AG20443 (cell line): ENCODE measurements around the gene APAF1.
"Not testable (repeated sequence)": the region's sequence is repeated elsewhere in the genome, so short reads cannot be mapped to it uniquely, and the experiment has no call there.

Source experiments
- DNase-seq: peaks from one replicate; pipeline ENCODE4 v3.0.0; 2012; ENCODE audit warnings: low spot score, mixed read lengths

Gene APAF1, protein sequence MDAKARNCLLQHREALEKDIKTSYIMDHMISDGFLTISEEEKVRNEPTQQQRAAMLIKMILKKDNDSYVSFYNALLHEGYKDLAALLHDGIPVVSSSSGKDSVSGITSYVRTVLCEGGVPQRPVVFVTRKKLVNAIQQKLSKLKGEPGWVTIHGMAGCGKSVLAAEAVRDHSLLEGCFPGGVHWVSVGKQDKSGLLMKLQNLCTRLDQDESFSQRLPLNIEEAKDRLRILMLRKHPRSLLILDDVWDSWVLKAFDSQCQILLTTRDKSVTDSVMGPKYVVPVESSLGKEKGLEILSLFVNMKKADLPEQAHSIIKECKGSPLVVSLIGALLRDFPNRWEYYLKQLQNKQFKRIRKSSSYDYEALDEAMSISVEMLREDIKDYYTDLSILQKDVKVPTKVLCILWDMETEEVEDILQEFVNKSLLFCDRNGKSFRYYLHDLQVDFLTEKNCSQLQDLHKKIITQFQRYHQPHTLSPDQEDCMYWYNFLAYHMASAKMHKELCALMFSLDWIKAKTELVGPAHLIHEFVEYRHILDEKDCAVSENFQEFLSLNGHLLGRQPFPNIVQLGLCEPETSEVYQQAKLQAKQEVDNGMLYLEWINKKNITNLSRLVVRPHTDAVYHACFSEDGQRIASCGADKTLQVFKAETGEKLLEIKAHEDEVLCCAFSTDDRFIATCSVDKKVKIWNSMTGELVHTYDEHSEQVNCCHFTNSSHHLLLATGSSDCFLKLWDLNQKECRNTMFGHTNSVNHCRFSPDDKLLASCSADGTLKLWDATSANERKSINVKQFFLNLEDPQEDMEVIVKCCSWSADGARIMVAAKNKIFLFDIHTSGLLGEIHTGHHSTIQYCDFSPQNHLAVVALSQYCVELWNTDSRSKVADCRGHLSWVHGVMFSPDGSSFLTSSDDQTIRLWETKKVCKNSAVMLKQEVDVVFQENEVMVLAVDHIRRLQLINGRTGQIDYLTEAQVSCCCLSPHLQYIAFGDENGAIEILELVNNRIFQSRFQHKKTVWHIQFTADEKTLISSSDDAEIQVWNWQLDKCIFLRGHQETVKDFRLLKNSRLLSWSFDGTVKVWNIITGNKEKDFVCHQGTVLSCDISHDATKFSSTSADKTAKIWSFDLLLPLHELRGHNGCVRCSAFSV (N-terminal part only)

DNA sequence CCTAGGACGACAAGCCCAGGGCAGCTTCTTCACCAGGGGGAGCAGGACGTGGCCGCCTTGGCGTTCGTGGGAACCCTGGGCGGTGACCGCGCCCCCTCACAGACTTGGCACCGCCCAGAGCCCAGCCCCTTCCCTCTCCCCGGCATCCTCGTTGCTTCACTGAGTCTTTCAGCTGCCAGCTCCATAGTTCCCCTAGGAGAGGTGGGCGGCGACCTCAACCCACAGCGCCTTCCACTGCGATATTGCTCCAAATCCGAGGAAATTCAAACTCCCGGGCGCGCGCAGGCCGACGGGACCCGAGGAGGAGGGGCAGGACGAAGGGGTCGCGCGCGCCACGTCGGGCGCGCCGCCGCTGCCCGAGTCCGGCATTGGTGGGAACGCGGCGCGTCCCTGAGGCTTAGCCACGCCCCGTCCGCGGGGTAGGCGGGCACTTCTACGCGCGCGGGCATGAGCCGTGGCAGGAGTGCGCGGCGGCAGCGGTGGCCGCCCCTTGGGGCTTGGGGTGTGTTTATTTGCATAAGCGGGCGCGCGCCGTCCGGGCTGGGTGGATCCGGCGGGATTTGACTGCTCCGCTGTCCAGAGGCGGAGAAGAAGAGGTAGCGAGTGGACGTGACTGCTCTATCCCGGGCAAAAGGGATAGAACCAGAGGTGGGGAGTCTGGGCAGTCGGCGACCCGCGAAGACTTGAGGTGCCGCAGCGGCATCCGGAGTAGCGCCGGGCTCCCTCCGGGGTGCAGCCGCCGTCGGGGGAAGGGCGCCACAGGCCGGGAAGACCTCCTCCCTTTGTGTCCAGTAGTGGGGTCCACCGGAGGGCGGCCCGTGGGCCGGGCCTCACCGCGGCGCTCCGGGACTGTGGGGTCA lies at the start of gene APAF1, which contains the start of gene IKBIP:
APAF1 (plus strand) TSS at position 579 of the 860 bp plus-strand sequence. CDS start 3,070 bp downstream, outside the sequence.
IKBIP (minus strand) TSS at position 77 of the 860 bp plus-strand sequence. CDS start 87 bp downstream, outside the sequence.
- peak; percentile 99 for DNase-seq

DNA sequence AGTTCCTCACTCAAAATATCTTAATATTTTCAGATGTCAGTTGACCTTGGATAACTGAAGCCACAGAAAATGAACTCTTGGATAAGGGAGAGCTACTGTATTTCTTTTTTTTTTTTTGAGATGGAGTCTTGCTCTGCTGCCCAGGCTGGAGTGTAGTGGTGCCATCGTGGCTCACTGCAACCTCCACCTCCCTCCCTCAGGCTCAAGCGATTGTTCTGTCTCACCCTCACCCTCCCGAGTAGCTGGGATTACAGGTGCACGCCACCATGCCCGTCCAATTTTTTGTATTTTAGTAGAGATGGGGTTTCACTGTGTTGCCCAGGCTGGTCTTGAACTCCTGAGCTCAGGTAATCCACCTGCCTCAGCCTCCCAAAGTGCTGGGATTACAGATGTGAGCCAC lies 47.8 kb upstream of the APAF1 start:
- DNase-seq: not testable (repeated sequence)

DNA sequence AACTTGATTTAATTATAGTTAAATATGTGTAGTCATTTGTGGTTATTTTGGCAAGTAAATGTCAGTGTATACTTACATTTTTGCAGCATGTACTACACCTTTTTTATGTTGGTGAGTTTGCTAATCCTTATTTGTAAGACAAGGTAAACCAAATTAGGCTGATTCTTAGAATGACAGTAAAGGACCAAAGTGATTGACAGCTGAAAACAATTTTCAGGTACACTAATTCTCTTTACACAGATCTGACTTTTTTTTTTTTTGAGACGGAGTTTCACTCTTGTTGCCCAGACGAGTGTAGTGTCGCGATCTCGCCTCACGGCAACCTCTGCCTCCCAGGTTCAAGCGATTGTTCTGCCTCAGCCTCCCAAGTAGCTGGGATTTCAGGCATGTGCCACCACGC lies 43.2 kb upstream of the APAF1 start:
- DNase-seq: no peak

DNA sequence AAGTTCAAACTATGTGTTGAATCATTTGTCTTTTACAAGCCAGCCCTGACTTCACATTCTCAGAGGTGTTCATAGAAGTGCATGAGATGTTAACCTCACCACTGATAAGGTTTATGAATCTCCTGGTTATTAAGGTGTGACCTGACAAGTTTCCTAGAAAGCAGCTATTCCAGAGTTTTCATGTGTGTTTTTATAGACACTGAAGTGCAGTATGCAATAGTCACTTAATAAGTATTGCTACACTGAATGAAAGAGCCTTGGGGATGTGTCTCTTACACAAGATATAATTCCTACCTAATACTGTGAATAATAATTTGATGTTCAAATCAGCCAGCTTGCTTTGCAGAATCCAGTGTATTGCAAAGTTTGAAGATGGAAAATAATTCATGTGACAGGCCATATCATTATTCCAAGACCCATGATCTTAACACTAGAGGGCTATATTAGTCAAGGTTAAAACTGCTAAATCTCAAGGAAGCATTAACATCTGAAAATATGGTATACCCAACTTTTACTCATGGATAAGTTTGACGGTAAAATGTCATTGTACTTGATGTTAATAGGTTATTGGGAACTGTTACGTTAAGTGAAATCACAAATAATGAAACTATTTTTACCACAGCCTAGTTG lies 38.6 kb upstream of the APAF1 start:
- DNase-seq: no peak

DNA sequence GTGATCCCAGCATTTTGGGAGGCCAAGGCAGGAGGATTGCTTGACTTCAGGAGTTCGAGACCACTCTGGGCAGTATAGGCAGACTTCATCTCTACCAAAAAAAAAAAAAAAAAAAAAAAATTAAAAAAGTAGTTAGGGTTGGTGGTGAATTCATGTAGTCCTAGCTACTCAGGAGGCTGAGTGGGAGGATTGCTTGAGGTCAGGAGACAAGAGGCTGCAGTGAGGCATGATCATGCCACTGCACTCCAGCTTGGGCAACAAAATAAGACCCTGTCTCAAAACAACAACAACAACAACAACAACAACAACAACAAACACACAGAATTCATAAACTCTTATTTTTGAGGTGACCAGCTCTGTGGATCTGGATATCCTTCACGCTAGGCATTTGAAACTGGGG lies 34.5 kb upstream of the APAF1 start:
- DNase-seq: no peak

DNA sequence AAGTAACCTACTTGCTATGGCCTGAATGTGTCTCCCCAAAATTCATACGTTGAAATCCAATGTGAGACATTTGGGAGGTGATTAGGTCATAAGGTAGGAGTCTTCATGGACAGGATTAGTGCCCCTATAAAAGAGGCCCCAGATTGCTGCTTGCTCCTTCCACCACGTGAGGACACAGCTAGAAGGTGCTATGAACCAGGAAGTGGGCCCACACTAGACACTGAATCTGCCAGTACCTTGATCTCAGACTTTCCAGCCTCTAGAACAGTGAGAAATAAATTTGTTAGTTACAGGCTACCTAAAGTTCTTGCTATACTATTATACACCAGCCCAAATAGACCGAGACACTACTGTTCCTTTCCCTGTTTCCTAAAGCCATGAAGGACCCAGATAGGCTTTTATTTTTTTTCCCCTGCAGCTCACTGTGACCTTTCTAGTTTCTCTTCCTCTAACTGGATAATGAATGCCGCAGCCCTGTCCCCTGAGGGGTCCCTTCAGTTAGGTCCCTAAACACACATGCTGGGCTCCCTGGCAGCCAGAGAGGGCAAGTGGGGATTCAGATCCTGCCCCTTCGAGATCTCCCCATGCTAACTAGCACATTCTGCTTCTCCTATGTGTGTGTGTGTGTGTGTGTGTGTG lies 32.3 kb upstream of the APAF1 start:
- no peak for DNase-seq

DNA sequence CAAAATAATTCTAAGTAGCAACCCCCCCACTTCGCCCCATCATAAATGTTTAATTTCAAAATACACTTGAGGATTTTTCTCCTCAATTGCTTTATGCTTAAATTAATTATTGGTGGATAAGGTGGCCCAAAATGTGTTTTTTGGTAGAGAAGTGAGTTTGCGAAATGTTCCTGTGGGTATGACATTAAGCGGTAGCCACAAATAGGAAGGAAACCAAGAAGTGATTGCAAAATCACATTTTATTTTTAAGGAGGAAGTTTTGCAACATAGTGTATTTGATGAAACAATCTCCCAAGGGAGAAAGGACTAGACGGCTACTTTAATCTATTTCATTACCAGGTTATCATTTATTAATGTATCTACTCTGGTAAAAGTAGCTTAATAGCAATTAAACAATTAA lies 26.1 kb upstream of the APAF1 start:
- DNase-seq: peak; percentile 74

DNA sequence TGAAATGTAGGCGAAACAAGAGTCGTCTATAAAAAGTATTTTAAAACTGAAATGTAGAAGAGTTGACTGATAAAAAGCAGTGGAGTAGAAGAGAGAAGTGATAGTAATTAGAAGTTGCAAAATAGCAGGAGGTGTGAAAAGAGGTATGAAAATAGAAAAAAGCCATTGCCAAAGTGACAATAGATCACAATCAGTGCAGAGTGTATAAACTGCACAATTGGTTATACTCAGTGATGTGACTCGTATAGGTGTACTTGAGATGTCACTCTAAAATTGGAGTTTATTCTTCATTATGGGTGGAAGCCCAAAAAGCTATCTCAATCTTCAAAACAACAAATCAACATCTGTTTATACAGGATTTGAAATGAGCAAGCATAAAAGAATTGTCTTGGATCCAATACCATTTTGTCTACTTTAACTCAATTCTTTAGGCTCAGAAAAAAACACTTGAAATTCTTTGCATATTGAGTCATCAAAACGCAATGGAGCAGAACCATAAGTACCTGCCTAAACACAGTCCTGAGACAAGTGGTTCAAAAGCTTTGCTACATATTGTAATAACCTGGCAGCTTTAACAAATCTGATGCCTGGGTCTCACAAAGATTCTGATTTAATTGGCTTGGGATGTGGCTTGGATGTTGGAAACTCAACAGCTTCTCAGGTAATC lies 9.3 kb upstream of the APAF1 start:
- DNase-seq: peak; percentile 33

DNA sequence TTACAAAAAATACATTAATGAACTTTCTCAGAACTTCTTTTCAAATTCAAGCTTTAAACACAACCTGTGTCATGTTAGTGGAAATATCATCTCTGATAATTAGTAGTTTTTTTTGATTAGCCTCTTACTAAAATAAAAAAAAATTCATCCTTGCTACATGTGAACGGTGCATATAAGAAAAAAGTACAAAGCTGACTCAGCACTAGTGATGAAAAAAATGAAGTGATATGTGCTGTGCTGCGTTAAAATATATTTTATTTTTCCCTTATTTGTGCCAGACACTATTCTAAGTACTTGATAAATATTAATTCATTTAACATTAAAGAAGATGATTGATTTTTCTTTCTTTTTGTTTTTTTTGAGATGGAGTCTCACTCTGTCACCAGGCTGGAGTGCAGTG lies 8.0 kb upstream of the APAF1 start:
- DNase-seq: no peak

DNA sequence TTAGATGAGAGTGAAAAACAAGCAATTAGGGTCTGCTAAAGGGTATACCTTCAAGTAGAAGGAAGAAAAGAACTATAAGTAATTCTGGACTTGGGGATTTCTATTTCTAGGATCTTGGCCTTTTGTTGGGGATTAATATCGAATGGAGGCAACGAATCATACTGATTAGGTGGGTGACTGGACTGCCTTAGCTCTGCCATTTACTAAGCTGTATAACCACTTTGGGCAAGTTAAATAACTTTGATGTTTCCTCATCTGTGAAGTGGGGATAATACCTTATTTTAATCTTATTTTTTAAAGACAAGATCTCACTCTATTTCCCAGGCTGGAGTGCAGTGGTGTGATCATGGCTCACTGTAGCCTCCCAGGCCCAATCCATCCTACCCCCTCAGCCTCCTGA lies 7.1 kb upstream of the APAF1 start:
- DNase-seq: no peak

DNA sequence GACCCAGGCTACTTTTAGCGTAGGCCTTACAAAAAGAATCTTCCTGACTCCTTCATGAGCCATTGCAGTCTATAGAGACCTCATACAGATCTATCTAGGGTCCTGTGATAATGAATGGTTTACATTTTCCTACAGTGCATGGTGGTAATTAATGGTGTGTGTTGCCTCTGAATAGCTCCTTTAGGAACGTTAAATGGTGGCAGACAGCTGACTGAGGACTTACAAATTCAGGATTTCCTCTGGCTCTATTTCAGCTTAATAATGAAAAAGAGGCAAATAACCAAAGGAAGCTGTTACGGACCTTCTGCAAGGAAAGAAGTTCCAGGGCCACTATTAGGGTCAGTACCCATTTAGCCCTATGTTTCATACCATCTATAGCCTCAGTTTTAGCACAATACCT lies 5.6 kb upstream of the APAF1 start:
- DNase-seq: no peak

DNA sequence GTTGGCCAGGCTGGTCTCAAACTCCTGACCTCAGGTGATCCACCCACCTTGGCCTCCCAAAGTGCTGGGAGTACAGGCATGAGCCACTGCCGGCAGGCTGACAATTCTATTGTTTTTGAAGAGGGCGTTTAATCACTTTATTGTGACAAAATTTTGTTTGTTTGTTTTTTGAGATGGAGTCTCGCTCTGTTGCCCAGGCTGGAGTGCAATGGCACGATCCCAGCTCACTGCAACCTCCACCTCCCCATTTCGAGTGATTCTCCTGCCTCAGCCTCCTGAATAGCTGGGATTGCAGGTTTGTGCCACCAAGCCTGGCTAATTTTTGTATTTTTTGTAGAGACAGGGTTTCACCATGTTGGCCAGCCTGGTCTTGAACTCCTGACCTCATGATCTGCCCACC lies 2.3 kb upstream of the APAF1 start:
- DNase-seq: not testable (repeated sequence)

DNA sequence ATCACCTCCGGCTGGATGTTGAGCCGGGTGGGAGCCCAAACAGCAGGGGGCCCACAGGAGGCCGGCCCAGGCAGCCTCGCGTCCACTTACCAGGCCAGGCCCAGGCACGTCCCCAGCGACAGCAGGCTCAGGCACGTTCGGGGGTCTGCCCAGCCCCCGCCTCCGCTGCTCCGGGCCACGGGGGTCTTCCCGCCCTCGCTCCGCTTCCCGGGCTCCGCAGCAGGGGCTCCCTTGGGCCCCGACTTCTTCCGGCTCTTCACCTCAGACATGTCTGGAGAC lies 718 bp upstream of the APAF1 start:
- DNase-seq: peak; percentile 44

DNA sequence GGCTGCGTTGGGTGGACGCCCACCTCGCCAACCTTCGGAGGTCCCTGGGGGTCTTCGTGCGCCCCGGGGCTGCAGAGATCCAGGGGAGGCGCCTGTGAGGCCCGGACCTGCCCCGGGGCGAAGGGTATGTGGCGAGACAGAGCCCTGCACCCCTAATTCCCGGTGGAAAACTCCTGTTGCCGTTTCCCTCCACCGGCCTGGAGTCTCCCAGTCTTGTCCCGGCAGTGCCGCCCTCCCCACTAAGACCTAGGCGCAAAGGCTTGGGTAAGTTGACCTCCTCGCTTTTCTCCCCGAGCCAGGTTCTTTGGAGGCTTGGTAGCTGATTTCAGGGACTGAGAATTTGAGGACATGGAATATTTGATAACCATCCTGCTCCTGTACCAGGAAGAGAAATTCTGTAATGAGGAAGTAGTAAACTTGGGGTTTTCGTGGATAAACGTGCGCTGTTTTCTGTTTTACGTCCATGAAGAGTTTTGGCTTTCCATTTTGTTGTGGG lies 530 bp downstream of the APAF1 start:
- DNase-seq: peak; percentile 25

DNA sequence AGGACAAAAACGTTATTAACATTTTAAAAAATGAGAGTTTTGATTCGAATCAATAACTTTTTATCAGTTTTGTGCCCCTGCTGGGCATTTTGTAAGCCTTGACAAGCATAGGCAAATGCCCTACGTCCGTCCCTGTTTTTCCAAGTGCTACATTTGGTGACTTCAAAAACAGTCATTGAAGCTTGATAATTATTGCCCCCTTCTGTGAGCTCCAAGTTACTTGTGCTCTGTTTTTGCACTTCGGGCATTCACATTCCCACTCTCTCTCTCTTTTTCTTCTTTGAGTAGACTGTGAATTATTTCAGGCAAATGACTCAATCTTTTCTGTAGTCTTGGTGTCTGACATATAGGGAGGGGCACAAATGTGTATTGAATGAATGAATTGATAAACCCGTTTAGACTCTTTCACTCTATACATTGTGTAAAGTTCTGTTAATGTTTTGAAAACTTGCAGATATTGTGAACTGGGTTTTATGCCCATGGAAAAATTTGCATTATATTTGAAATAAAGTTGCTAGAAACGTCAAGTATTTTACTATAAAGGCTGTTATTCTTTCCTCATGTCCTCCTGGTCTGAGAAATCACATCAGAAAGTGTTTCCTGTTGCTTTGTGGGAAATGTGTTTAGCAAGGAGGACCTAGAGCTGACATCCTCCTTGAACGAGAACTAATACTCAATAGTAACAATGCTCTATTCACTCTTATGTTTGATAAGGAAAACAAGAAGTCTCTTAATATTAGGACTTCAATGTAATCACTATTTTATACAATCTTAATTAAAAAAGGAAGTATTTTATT lies 1.4 kb downstream of the APAF1 start:
- DNase-seq: no peak

DNA sequence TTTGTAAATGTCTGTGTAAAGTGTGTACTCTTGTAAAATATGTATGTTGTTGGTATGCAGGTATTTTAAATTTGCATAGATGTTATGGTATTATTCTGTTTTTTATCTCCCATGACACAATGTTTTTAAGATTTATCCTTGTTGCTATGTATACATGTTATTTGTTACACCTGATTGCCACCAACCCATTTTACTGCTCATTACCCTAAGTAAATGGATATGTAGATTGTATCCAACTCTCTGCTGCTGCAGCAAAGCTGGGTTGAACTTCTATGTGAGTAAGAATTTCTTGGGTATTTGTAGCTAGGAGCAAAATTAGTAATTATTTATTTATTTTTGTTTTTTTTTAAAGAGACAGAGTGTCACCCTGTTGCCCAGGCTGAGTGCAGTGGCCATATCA lies 6.2 kb downstream of the APAF1 start:
- no peak for DNase-seq

DNA sequence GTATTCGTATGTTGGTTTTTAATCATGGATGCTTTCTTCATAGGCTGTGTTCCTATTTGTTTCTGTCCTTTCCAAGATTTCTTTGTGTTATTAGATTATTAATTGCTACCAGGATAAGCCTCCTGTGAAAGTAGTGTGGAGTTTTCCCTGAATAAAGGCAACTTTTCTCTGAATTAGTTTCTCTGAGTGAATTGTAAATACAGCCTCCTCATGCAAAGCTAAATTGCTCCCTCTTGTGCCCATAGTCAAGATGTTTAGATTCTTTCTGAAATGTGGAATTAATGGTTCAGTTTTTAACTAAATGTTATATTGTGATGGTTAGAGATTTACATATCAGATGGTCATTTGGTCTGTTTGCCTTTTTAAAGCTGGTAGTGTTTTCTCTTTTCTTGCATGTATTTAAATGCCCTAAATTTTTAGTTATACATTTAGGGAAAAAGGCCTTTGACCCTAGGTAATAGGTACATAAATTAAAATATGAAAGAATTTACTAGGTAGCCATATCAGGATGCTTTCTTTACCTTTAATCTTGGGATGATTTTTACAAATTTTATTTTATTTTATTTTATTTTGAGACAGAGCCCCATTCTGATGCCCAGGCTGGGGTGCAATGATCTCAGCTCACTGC lies 8.9 kb downstream of the APAF1 start:
- peak; percentile 57 for DNase-seq

DNA sequence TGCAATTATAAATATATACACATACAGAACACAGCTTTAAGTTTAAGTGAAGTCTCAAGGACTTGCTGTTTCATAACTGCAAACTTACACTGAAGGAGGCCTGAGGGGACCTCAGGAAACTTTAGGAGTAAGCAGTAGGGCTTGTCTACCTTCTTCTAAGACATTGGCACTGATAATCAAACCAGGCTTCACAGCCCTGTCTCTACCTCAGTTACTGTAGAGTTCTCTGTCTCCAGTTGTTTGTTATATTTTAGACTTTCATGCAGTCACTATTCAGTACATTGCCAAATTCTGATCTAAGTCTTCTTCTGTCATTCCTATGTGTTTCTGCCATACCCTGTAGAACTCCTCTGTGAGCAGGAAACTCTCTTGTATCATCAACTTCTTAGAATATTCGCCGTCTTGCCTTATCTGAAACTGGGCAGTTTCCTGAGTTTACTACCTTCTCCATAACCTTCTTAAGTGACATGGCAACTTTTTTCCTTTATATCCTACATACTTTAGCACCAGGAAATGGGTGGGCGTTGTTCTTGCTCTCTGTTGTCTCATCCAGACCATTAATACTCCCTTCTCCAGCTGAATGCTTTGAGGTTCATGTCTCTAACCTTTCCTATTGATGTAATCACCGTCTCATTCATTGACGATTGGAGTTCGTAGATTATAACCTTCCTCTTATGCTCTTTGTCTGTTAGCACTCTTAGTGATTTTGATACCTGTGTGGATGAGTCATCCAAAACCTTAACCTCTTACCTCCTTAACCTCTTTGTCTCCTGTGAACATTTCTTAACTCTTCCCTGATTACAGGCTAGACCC lies 11.4 kb downstream of the APAF1 start:
- DNase-seq: no peak
